Spleen (tissue), 11 donors: Measurements from ENCODE around the gene SEZ6L2. TPM values are rescaled to one million over a fixed set of nuclear protein-coding genes. Genes with fewer than 3 reads are reported as not detected.

Experiments used
- DNase-seq: peaks from one replicate; pipeline ENCODE4 v3.0.0-alpha.2; 2020
- H3K27ac ChIP-seq, 8 donors: fragments of 200-600 bp; sonication (generic) in 7 of 8; 1 replicate in 4 of 8; 2 replicates in 4 of 8; pipeline versions ENCODE4 v1.5.0 to v1.8.0; 2016 to 2021; ENCODE audit warnings: inconsistent platforms in 4 of 8, mild to moderate bottlenecking in 4 of 8, moderate library complexity in 1 of 8
- H3K27me3 ChIP-seq, 7 donors: fragments of 200-600 bp; sonication (generic) in 6 of 7; replicated peaks in 1 of 7; 1 replicate in 4 of 7; 2 replicates in 3 of 7; pipeline versions ENCODE4 v1.5.0 to v1.8.0; 2016 to 2021; ENCODE audit warnings: inconsistent platforms in 3 of 7, mild to moderate bottlenecking in 1 of 7
- H3K36me3 ChIP-seq, 6 donors: fragments of 200-600 bp; sonication (generic) in 5 of 6; 1 replicate in 4 of 6; 2 replicates in 2 of 6; pipeline versions ENCODE4 v1.5.0 to v1.8.0; 2016 to 2021; ENCODE audit warnings: inconsistent platforms in 2 of 6
- H3K4me1 ChIP-seq, 6 donors: fragments of 200-600 bp; sonication (generic) in 5 of 6; 1 replicate in 3 of 6; 2 replicates in 3 of 6; pipeline versions ENCODE4 v1.5.0 to v1.8.0; 2016 to 2021; ENCODE audit warnings: inconsistent platforms in 3 of 6
- H3K4me3 ChIP-seq, 8 donors: fragments of 200-600 bp; sonication (generic) in 7 of 8; 1 replicate in 4 of 8; 2 replicates in 4 of 8; pipeline versions ENCODE4 v1.5.0 to v1.8.0; 2016 to 2021; ENCODE audit warnings: inconsistent platforms in 4 of 8, mild to moderate bottlenecking in 4 of 8, moderate library complexity in 2 of 8
- H3K9me3 ChIP-seq, 8 donors: fragments of 200-600 bp; sonication (generic) in 7 of 8; 1 replicate in 4 of 8; 2 replicates in 4 of 8; pipeline versions ENCODE4 v1.5.0 to v1.8.0; 2016 to 2021; ENCODE audit warnings: inconsistent platforms in 4 of 8
- CTCF ChIP-seq, 11 experiments: fragments of 200-600 bp in 7 of 11; fragments of 450-650 bp in 4 of 11; sonication (generic) in 4 of 11; IDR thresholded peaks in 8 of 11; conservative IDR thresholded peaks in 3 of 11; 1 replicate in 7 of 11; 2 replicates in 4 of 11; pipeline versions ENCODE4 v1.4.0 to v1.8.0; 2016 to 2021; ENCODE audit warnings: antibody characterized with exemption in 11 of 11, inconsistent platforms in 4 of 11, mild to moderate bottlenecking in 1 of 11
- POLR2A ChIP-seq, 3 donors: fragments of 450-650 bp; IDR thresholded peaks; one replicate each; pipeline ENCODE4 v1.5.1; 2017; ENCODE audit warnings: antibody characterized with exemption in 3 of 3, mild to moderate bottlenecking in 1 of 3
- POLR2AphosphoS5 ChIP-seq, 3 donors: sonication (generic); formaldehyde crosslinking; IDR thresholded peaks; one replicate each; pipeline ENCODE4 v1.5.1; 2017; ENCODE audit warnings: antibody characterized with exemption in 3 of 3
- WGBS, 5 donors: extraction: QIAGEN DNeasy Blood & Tissue Kit in 3 of 5; methylation state at CpG; one replicate each; pipeline versions ENCODE4 v1.1.5 to v1.1.7; 2013 to 2018; 5-methylcytosine and 5-hydroxymethylcytosine counted together
- intact Hi-C: fragments of 100-400 bp; cut with DNase I; formaldehyde crosslinking; loops from one replicate; pipeline ENCODE4 v1.15.0; 2023; ENCODE audit warnings: low total_unique reads
- polyA plus RNA-seq, 3 donors: library from polyadenylated mRNA; stranded (reverse); fragments of 200-250 nt; gene quantifications; one replicate each; pipeline ENCODE4 v1.2.1, GENCODE V29; 2013
- total RNA-seq, 7 donors: library from RNA; depleted of rRNA in 3 of 7; stranded (reverse); fragments of >200 nt in 3 of 7; fragmentation: NEBNext Ultra II Directional in 4 of 7; extraction: Animal tissue kit (Norgen Biotek cat#: 25700) in 4 of 7; gene quantifications; one replicate each; pipeline versions ENCODE4 v1.1.0 to v1.2.1, GENCODE V29; 2016 to 2021
- donor health status: healthy with polysubstance abuse.
- donor health status: DM: no; HTN: no; CAD: no; lungs with moderate emphysema.
- donor health status: DM: no; HTN: no; CAD: no.
- donor health status: Bipolar disorder and iron deficiency.
- donor health status: healthy.
- donor health status: DM: no; HTN: no; CAD: no.
- donor health status: DM: yes; HTN: yes; CAD: no.

The SEZ6L2 gene
- total and polyA plus RNA-seq, 10 donors = 0.35 to 4.1 (median 2.1) TPM

GRCh38 chr16:29909391-29909790 lies 10.0 kb upstream of the SEZ6L2 start:
- DNase-seq = no peak
- WGBS, 5 donors = 53 to 74% (median 64%) methylated on average over 2 of the region's 2 CpGs
- H3K9me3 ChIP-seq = no peaks in the 10 kb centered on the region

GRCh38 chr16:29908719-29909220 lies 9.4 kb upstream of the SEZ6L2 start:
- TF ChIP-seq CTCF (IDR thresholded peaks at IDR 0.05 in 8 of 11, conservative IDR thresholded peaks at IDR 0.05 in 3 of 11) (no peak), POLR2A (IDR thresholded peaks at IDR 0.05) (no peak), POLR2AphosphoS5 (IDR thresholded peaks at IDR 0.05) (no peak)
- Histone ChIP-seq H3K36me3 (peaks cover 0 to 41% (median 6%) of the 10 kb centered on the region in 6 donors), H3K9me3 (no peaks in the 10 kb centered on the region), H3K4me1 (no peaks in the 10 kb centered on the region), H3K4me3 (no peak overlapping the region), H3K27me3 (no peaks in the 10 kb centered on the region), H3K27ac (no peak overlapping the region)
- WGBS, 5 donors = 82 to 92% (median 86%) methylated on average over 2 of the region's 2 CpGs
- DNase-seq = no peak
- intact Hi-C loops = no loop called here

More at GRCh38 chr16:29909391-29909790, 10.0 kb upstream of the SEZ6L2 start:
- H3K4me3 ChIP-seq = no peak overlapping the region
- no peaks in the 10 kb centered on the region for H3K27me3 ChIP-seq
- H3K36me3 ChIP-seq = peaks cover 0 to 47% (median 8%) of the 10 kb centered on the region in 6 donors
- H3K4me1 ChIP-seq = no peaks in the 10 kb centered on the region
- H3K27ac ChIP-seq = no peak overlapping the region
- TF ChIP-seq POLR2A (IDR thresholded peaks at IDR 0.05) (no peak), POLR2AphosphoS5 (IDR thresholded peaks at IDR 0.05) (no peak), CTCF (IDR thresholded peaks at IDR 0.05 in 8 of 11, conservative IDR thresholded peaks at IDR 0.05 in 3 of 11) (no peak)
- intact Hi-C loops = no loop called here

GRCh38 chr16:29907973-29908372 lies 8.6 kb upstream of the SEZ6L2 start:
- intact Hi-C loops = no loop called here
- TF ChIP-seq POLR2AphosphoS5 (IDR thresholded peaks at IDR 0.05) = no peak
- TF ChIP-seq POLR2A (IDR thresholded peaks at IDR 0.05) = no peak
- no peak for TF ChIP-seq CTCF (IDR thresholded peaks at IDR 0.05 in 8 of 11, conservative IDR thresholded peaks at IDR 0.05 in 3 of 11)
- Histone ChIP-seq H3K9me3 (no peaks in the 10 kb centered on the region), H3K36me3 (peaks cover 0 to 33% (median 3%) of the 10 kb centered on the region in 6 donors), H3K27me3 (no peaks in the 10 kb centered on the region), H3K4me3 (no peak overlapping the region), H3K27ac (no peak overlapping the region), H3K4me1 (no peaks in the 10 kb centered on the region)
- 78 to 88% (median 86%) methylated on average over 2 of the region's 2 CpGs for whole genome bisulfite sequencing, 5 donors
- peak; percentile 6 for DNase-seq

- 86 to 92% (median 90%) methylated on average over 22 to 23 of the region's 23 CpGs for WGBS, 5 donors
These were observed 7.3 kb upstream of the SEZ6L2 start for GRCh38 chr16:29906520-29907244.

More at GRCh38 chr16:29906520-29907244, 7.3 kb upstream of the SEZ6L2 start:
- no peaks in the 10 kb centered on the region for H3K9me3 ChIP-seq
- TF ChIP-seq POLR2AphosphoS5 (IDR thresholded peaks at IDR 0.05) (peak; percentile 14 to 49 (median 18)), CTCF (IDR thresholded peaks at IDR 0.05 in 8 of 11, conservative IDR thresholded peaks at IDR 0.05 in 3 of 11) (no peak), POLR2A (IDR thresholded peaks at IDR 0.05) (no peak)
- intact Hi-C loops = no loop called here
- H3K4me1 ChIP-seq = no peaks in the 10 kb centered on the region
- H3K27ac ChIP-seq = no peak overlapping the region
- peaks cover 0 to 27% (median 3%) of the 10 kb centered on the region in 6 donors for H3K36me3 ChIP-seq
- H3K27me3 ChIP-seq = peaks cover 0 to 2% (median 0%) of the 10 kb centered on the region in 7 donors
- H3K4me3 ChIP-seq = no peak overlapping the region
- DNase-seq = peak; percentile 38
